NOMO-1 treated with DMSO at 0.1 percent for 48 hours (cell line): ENCODE data around the gene FGD6.
A peak's percentile ranks its signal among the peaks of the same experiment; 100 is the strongest.
"Not testable (repeated sequence)": the region's sequence is repeated elsewhere in the genome, so short reads cannot be mapped to it uniquely, and the experiment has no call there.

Source experiments
- DNase-seq: peaks from one replicate; lab custom pipeline; 2025; ENCODE audit not compliant: unreplicated experiment; lab: John Stamatoyannopoulos, UW

The FGD6 gene

DNA sequence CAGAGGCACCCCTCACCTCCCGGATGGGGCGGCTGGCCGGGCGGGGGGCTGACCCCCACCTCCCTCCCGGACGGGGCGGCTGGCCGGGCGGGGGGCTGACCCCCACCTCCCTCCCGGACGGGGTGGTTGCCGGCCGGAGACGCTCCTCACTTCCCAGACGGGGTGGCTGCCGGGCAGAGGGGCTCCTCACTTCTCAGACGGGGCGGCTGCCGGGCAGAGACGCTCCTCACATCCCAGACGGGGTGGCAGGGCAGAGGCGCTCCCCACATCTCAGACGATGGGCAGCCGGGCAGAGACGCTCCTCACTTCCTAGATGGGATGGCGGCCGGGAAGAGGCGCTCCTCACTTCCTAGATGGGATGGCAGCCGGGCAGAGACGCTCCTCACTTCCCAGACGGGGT, 18.4 kb upstream of the FGD6 start:
- not testable (repeated sequence) for DNase-seq

DNA sequence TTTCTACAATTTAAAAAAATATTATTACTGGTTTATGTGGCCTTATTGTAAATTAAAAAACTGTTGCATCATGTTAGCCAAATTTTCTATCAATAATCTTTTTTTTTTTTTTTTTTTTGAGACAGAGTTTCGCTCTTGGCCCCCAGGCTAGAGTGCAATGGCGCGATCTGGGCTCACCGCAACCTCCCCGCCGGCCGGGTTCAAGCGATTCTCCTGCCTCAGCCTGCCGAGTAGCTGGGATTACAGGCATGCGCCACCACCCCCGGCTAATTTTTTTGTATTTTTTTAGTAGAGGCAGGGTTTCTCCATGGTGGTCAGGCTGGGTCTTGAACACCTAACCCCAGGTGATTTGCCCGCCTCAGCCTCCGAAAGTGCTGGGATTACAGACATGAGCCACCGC, 16.9 kb upstream of the FGD6 start:
- not testable (repeated sequence) for DNase-seq

DNA sequence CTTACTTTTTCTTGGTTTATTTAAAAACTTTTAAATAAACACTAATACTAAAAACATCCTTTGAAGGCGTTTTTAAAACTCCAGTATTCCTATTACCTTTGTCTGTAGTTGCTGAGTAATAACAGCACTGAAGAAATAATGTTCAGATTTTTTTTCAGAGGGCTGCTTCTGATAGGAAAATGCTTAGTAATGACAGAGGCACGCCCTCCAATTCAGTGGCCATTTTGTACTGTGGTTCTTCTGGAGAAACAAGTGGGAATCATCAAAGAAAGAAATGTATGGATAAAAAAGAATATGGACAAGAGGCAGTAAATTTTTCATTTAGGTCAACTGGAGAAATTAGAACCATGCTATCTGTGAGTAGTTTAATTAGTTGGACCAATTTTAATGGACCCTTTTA, 13.9 kb upstream of the FGD6 start:
- no peak for DNase-seq

DNA sequence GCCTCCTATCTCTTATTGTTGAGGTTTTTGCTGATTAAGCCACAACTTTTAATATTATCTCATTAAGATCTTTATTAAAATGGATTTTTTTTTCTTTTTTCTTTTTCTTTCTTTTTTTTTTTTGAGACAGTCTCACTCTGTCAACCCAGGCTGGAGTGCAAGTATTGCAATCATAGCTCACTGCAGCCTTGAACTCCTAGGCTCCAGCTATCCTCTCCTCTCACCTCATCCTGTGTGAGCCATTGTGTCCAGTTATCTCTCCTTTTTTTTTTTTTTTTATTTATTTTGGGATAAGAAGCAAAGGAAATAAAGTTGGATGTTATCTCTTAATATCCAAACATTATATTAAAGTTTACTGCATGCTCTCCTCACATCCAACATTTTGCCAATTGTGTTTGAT, 13.0 kb upstream of the FGD6 start:
- DNase-seq, result no peak

DNA sequence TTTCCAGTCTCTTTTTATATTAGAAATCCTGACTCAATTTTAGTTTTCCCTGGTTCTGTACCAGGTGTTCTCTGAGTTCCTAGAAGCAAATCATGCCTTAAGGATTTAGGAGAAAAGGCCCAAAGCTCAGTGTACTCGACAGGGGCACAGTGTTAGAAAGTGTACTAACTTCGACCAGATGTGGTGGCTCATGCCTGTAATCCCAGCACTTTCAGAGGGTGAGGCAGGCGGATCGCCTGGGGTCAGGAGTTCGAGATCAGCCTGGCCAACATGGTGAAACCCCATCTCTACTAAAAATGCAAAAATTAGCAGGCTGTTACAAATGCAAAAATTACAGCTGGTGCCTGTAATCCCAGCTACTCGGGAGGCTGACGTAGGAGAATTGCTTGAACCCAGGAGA, 12.4 kb upstream of the FGD6 start:
- no peak for DNase-seq

GRCh38 chr12:95228617-95229016, 11.3 kb upstream of the FGD6 start:
- DNase-seq, result no peak

- peak; percentile 9 for DNase-seq
These were observed 10.6 kb upstream of the FGD6 start for GRCh38 chr12:95227818-95228356.

GRCh38 chr12:95225645-95226212, 8.5 kb upstream of the FGD6 start:
- no peak for DNase-seq

DNA sequence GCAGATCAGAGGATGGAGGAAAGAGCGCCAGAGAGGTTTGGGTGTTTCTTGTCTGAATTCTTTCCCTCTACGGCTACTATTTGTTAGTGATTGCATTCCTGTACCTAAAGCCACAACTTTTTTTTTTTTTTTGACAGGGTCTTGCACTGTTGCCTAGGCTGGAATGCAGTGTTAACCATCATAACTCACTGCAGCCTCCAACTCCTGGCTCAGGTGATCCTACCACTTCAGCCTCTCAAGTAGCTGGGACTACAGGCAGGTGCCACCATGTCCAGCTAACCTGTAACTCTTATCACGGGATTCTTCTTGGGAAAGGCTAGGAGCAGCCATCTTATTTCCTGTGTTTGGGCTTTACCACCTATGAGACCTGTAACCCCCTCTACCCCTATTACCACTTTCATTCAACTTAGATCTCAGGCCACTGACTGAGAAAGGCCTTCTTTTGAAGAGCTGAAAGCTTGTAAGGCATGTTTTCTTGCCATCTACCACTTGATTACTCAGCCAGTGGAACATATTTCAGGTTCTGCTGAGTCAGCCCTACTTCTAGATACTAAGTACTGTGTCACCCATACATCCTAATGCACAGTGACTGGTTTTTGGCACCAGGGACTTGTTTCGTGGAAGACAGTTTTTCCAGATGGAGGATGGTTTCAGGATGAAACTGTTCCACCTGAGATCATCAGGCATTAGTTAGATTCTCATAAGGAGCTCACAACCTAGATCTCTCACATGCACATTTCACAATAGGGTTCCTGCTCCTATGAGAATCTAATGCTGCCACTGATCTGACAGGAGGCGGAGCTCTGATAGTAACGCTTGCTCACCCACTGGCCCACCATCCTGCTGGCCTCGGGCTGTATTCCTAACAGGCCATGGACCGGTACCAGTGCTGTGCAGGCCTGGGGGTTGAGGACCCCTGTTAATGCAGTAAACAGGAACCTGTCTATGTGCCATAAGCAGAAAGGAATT, 7.2 kb upstream of the FGD6 start:
- DNase-seq, result no peak

DNA sequence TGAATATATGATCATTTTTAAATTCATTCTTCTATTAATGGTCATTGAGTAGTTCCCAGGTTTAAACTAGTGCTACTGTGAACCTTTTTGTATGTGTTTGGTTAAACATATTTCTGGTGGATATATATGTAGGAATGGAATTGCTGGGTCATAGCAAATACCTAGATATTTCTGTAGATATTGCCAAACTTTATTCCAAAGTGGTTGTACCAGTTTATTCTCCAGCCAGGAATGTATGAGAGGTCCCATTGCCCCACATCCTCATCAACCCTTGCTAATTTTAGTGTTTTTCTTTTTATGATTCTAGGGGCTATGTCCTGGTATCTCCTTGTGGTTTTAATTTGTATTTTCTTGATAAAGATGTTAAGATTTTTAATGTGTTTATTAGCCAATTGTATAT, 3.5 kb upstream of the FGD6 start:
- DNase-seq, result no peak

- DNase-seq, result no peak
These were observed 2.9 kb upstream of the FGD6 start for GRCh38 chr12:95220190-95220589.

- peak; percentile 42 for DNase-seq
These were observed 1.2 kb upstream of the FGD6 start for GRCh38 chr12:95218150-95219133.

- no peak for DNase-seq
These were observed 423 bp downstream of the FGD6 start for GRCh38 chr12:95216711-95217376.

DNA sequence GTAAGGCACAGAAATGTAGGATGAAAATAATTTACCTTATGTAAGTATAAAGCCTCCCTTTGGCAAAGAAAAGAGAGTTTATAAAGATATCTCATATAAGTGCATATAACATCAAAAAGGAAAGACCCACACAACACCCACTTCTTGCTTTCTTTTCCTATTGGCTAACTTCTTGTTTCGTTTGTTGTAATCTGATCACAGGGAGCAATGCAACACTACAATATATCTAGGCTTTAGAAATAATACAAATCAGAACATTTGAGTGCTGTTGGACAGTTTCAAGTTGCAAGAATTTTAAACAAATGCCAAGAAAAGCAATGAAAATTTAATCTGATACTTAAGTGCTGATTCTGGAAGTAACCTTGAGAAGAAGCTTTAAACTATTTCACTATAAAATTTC, 1.3 kb downstream of the FGD6 start:
- peak; percentile 63 for DNase-seq

DNA sequence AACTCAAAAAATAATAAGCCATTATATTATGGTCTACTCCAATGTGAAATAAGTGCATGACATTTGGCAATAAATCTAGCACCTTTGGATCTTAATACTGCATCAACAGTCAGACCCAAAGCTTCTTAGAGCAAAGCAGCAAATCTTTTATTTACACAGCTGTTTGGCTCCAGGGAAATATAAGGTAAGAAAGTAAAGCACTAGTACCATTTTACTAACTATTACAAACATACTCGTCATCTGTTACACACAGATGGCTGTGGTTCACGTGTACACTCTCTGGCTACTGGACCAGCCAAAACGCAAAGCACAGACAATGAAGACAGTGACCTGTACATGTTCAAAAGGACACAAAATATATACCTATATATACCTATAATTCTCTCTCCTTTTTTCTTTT, 2.8 kb downstream of the FGD6 start:
- DNase-seq, result no peak

GRCh38 chr12:95213928-95214327, 3.3 kb downstream of the FGD6 start:
- no peak for DNase-seq

DNA sequence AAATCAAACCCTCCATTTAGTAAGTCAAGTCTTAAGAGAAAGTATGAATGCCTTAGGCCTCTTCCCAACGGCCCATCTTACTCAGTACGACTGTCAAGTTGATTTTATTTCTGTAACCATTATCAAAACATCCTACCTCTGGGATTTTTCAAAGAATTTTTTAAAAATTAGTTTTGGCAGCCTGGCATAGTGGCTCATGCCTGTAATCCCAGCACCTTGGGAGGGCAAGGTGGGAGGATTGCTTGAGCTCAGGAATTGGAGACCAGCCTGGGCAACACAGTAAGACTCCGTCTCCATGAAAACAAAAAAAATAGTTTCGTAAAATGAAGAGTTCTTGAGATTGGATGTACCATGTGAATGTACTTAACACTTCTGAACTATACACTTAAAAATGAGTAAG, 4.1 kb downstream of the FGD6 start:
- no peak for DNase-seq

DNA sequence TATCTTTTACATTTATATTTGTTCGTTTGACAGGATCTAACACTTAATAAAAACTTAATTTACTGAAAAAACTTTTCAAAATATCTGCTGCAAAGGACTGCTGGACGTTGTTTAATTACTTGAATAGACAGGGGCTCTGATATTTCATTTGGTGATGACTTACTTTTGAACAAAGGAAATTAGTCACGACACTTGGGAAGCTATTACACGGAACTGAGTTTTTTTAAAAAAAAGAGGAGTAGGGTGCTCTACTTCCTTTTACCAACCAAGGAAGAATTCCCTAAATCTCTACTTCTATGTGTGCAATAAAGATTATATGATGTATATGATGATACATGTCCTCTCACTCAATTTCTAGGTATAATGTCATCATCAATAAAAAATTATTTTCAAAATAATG, 4.7 kb downstream of the FGD6 start:
- DNase-seq, result no peak

DNA sequence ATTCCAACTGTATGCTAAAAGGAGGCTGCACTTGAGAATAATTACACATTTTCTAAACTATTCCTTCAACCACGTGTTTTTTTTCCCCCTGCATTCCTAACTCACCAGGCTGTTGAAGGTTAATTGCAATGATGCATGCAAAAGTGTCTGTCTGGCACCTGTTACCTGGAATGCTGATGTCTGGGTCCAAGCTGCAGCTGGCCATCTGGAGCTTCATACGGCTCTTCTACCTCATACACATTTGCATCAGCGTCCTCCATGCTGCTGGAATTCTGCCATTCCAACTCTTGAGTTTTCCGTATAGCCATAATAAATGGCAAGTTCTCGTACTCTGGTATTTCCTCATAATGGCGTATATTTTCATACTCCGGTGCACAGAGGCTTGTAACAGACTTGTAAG, 8.6 kb downstream of the FGD6 start:
- no peak for DNase-seq

DNA sequence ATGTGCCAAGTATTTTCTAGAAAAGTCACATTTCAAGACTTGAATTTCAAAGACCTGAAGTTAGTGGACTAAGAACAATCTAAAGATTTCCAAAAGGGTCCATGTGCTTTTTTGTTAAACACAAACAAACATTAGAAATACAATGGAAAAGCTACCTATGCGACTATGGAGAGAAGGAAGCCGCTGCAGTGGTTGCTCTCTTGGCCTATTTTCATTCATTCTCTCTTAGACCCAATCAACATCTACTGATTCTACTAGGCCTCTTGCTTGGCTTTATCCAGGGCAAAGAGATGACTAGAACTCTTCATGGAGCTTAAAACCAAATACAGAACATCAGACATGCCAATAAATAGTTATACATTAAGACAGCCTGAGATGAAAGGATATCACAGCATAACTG, 9.9 kb downstream of the FGD6 start:
- DNase-seq, result no peak

GRCh38 chr12:95206916-95207315, 10.4 kb downstream of the FGD6 start:
- DNase-seq, result no peak
